Stomach smooth muscle (tissue), 2 donors: Measurements from ENCODE around the gene ARX.

Source experiments
- H3K27ac ChIP-seq: one replicate; pipeline ENCODE4 v1.7.0; 2013; ENCODE audit warnings: mild to moderate bottlenecking, low read length, inconsistent platforms
- H3K27me3 ChIP-seq, 2 donors: one replicate each; pipeline ENCODE4 v1.7.0; 2013; ENCODE audit warnings: low read length in 2 of 2; ENCODE audit not compliant: insufficient read depth in 2 of 2, control insufficient read depth in 1 of 2
- H3K36me3 ChIP-seq, 2 donors: one replicate each; pipeline ENCODE4 v1.7.0; 2013; ENCODE audit warnings: low read length in 2 of 2; ENCODE audit not compliant: control insufficient read depth in 2 of 2, insufficient read depth in 2 of 2
- H3K4me1 ChIP-seq: one replicate; pipeline ENCODE4 v1.7.0; 2013; ENCODE audit warnings: low read length; ENCODE audit not compliant: control insufficient read depth, insufficient read depth
- H3K4me3 ChIP-seq, 2 donors: one replicate each; pipeline ENCODE4 v1.7.0; 2013; ENCODE audit warnings: low read length in 2 of 2
- H3K9ac ChIP-seq, 2 donors: one replicate each; pipeline ENCODE4 v1.7.0; 2013; ENCODE audit warnings: low read length in 2 of 2, mild to moderate bottlenecking in 1 of 2
- H3K9me3 ChIP-seq, 2 donors: one replicate each; pipeline ENCODE4 v1.7.0; 2013; ENCODE audit warnings: low read length in 2 of 2; ENCODE audit not compliant: control insufficient read depth in 2 of 2
- donor health status: healthy.
- donor health status: Pancreatic carcinoma.

The ARX gene

DNA sequence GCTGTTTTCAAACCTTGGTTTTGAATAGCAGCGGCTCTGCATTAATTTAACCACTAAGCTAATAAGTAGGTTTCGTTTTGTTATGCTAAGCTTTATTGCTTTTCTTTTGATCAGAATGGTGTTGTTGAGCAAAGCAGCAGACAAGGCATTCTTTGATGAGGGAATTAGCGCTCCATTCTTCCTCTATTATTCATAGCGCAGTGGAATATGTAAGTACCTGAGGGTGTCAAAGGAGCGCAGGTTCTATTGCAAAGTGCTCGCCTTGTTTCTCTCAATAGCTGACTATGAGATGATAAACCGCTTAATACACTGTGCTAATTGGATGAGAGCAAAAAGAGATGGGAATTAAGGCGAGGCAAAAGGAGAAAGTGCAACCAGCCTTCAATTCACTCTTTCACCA is 16.3 kb downstream of the ARX start:
- no peak overlapping the region for H3K4me3 ChIP-seq

DNA sequence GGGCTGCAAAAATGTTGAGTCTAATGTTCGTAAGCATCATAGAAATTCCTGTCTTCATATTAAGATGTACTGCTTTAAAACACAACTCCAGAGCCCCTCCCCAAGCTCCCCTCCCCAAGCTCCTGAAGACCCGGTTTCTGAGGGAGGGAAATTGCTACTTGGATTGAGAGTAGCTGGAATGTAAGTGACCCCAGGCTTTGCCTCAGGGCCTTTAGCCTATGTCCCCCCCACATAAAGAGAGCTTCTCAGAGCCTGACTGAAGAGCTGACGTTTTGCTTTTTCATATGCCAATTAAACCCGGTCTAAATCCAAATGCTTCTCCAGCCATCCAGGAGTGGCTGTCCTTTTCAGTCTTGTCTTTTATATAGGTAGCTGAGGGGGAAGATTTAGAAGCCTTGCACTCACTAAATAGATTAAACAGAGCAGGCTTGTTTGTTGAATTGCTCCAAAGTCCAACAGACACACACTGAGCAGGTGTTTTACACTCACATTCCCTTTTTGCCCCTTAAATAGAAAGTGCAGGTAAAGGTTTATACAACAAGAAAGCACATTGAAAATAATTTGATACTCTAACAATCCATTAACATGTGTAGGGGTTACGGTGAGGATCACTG is 19.6 kb downstream of the ARX start:
- Histone ChIP-seq H3K4me3 (no peak overlapping the region), H3K9me3 (no peaks in the 10 kb centered on the region), H3K4me1 (no peaks in the 10 kb centered on the region), H3K36me3 (no peaks in the 10 kb centered on the region), H3K27ac (no peak overlapping the region), H3K9ac (no peak overlapping the region), H3K27me3 (peaks cover 0 to 23% of the 10 kb centered on the region in 2 donors)

More for the DNA sequence above, 16.3 kb downstream of the ARX start:
- H3K27ac ChIP-seq: no peak overlapping the region
- H3K9me3 ChIP-seq: no peaks in the 10 kb centered on the region
- no peak overlapping the region for H3K9ac ChIP-seq
- peaks cover 16 to 24% of the 10 kb centered on the region in 2 donors for H3K27me3 ChIP-seq
- H3K4me1 ChIP-seq: peaks cover under 1% of the 10 kb centered on the region
- no peaks in the 10 kb centered on the region for H3K36me3 ChIP-seq

DNA sequence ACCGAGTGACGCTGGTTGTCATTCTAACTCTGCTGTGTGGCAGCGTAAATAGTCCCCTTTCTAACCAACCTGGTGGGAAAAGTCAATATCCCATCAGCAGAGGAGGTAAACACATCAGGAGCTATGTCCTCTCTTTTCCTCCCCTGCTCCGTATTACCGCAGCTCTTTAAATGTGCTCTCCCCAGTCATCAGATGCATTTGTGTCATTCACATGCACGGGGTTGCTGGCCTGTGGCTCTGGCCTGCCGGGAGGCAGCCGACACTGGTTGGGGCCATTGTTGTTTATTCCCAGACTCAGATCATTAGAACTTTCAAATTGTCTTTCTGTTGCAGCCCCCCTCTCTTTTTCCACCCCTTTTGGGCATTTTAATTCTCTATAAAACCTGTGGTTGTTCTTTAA is 21.9 kb downstream of the ARX start:
- H3K4me3 ChIP-seq: no peak overlapping the region
- H3K4me1 ChIP-seq: no peaks in the 10 kb centered on the region
- H3K9ac ChIP-seq: no peak overlapping the region
- no peaks in the 10 kb centered on the region for H3K36me3 ChIP-seq
- H3K9me3 ChIP-seq: no peaks in the 10 kb centered on the region
- no peak overlapping the region for H3K27ac ChIP-seq
- H3K27me3 ChIP-seq: peaks cover 0 to 20% of the 10 kb centered on the region in 2 donors

DNA sequence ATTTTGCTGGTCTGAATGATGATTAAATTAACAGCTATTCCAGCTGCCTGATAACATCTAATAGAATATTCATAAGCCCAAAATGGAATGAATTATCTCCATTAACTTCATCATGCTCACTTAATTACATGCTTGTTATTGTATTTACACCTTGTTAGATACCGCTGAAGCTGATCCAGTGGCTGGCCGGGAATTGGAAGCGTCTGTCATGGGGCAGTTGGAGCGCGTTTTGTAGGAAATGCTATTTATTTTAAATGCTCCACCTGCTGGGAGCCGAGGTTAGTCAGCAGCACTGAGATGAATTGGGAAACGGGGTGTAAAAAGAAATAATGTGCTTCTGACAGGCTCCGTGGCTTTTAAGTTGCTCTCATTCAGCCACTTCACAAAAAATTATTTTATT is 25.2 kb downstream of the ARX start:
- H3K4me1 ChIP-seq: no peaks in the 10 kb centered on the region
- no peaks in the 10 kb centered on the region for H3K36me3 ChIP-seq
- no peak overlapping the region for H3K27ac ChIP-seq
- peaks cover 0 to 3% of the 10 kb centered on the region in 2 donors for H3K9me3 ChIP-seq
- peaks cover 0 to 15% of the 10 kb centered on the region in 2 donors for H3K27me3 ChIP-seq
- no peak overlapping the region for H3K9ac ChIP-seq
- no peak overlapping the region for H3K4me3 ChIP-seq

DNA sequence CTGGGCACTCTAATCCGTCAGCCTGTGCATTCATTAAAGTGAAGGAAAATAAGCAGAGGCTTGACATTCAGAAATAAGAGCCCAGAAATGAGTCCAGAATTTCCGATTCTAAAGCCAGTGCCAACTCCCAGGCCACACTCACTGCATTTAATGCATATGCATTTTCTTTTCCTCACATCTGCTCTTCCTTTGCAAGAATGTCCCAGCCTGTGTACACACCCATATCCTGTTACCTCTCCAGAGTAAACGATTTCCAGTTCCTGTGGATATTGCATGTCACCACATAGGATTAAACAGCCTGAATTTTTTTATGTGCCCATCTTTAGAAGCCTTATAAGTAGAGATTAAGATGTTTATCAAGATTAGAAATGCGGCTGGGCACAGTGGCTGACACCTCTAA is 27.5 kb downstream of the ARX start:
- no peaks in the 10 kb centered on the region for H3K36me3 ChIP-seq
- H3K27me3 ChIP-seq: peaks cover 0 to 7% of the 10 kb centered on the region in 2 donors
- H3K27ac ChIP-seq: no peak overlapping the region
- peaks cover 0 to 3% of the 10 kb centered on the region in 2 donors for H3K9me3 ChIP-seq
- H3K9ac ChIP-seq: no peak overlapping the region
- no peak overlapping the region for H3K4me3 ChIP-seq
- H3K4me1 ChIP-seq: no peaks in the 10 kb centered on the region

DNA sequence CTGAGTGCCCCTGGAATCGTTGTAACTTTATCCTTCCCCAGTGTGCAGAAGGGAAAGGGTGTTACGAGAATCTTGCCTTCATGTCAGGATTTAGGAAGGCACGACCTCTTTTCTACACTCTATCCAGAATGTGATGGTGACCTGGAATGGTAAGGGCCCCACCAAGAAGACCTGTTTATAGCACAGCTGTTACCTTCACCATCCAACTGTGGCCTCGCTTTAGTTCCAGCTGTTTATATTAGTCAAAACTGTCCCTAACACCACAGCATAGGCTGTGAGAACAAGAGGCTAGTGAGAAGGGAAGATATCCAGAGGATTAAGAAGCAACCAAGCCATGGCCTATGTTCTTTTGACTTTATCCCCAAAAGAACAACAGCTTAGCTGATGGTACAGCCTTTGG is 28.0 kb downstream of the ARX start:
- H3K9me3 ChIP-seq: peaks cover 0 to 3% of the 10 kb centered on the region in 2 donors
- no peak overlapping the region for H3K9ac ChIP-seq
- no peak overlapping the region for H3K4me3 ChIP-seq
- no peaks in the 10 kb centered on the region for H3K36me3 ChIP-seq
- no peak overlapping the region for H3K27ac ChIP-seq
- no peaks in the 10 kb centered on the region for H3K4me1 ChIP-seq
- H3K27me3 ChIP-seq: peaks cover 0 to 5% of the 10 kb centered on the region in 2 donors

DNA sequence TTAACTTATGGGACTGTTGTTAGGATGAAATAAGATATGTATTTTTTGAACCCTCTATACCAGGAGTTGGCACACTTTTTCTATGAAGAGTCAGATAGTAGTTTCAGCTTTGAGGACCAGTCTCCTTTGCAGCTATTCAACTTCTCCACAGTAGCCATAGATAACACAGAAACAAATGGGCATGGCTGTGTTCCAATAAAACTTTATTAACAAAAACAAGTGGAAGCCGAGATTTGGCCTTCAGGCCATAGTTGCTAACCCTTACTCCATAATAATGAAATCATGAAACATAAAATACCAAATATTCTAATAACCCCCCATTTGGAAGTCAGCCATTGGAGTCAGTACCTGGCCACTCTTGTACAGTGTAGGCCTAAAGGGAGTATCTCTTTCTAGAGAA is 30.6 kb downstream of the ARX start:
- Histone ChIP-seq H3K9me3 (peaks cover 0 to 3% of the 10 kb centered on the region in 2 donors), H3K4me1 (no peaks in the 10 kb centered on the region), H3K9ac (no peak overlapping the region), H3K36me3 (no peaks in the 10 kb centered on the region), H3K27ac (no peak overlapping the region), H3K27me3 (peaks cover 0 to 2% of the 10 kb centered on the region in 2 donors), H3K4me3 (no peak overlapping the region)

DNA sequence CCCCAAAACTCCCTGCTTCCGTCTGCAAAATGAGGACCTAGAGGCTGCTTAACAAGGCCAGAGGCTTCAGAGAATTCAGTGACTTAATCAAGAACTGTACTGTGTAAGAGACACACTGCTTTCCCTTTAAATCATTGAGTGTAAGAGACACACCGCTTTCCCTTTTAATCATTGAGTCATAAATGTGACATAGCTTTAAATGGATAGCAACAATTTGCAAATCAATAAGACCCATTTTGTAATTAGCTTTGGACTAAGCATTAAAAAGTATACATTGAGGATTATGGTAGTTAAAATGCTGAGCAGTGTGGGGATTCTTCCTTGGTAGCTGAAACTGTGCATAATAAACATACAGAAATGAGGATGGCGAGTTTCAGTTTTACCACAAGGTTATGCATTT is 31.8 kb downstream of the ARX start:
- no peak overlapping the region for H3K9ac ChIP-seq
- no peak overlapping the region for H3K4me3 ChIP-seq
- no peaks in the 10 kb centered on the region for H3K27me3 ChIP-seq
- H3K36me3 ChIP-seq: no peaks in the 10 kb centered on the region
- H3K27ac ChIP-seq: no peak overlapping the region
- no peaks in the 10 kb centered on the region for H3K4me1 ChIP-seq
- H3K9me3 ChIP-seq: peaks cover 0 to 3% of the 10 kb centered on the region in 2 donors

DNA sequence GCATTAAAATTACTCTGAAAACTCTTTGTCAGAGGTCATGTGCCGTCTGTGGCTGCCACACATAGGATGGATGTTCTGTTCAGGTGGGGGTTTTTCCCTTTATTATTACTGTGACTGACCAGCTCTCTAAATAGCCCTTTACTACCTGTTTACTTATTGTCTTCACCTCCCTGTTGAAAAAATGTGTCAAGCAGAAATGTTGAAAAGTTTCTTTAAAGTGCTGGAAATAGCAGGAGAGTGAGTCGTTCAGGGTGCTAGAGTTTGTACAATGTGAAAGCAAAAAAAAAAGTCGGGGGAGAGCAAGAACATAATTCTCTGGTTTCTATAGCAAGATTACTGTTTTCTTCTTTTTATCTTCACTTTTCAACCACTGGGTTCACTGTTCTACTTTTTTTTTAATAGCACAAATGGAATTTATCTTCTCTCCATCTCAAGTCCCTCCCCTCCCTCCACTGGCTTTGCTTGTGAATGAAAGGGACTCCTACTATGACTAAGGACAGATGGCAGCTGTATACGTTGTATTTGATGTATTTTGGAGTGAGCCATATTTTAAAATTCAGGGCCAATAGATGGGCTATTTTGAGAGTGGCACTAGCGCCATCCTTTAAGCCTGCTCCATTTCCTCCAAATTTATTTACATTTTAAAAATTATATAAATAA is 33.3 kb downstream of the ARX start:
- Histone ChIP-seq H3K36me3 (no peaks in the 10 kb centered on the region), H3K4me1 (no peaks in the 10 kb centered on the region), H3K9ac (no peak overlapping the region), H3K9me3 (peaks cover 0 to under 1% of the 10 kb centered on the region in 2 donors), H3K4me3 (no peak overlapping the region), H3K27ac (no peak overlapping the region), H3K27me3 (no peaks in the 10 kb centered on the region)

DNA sequence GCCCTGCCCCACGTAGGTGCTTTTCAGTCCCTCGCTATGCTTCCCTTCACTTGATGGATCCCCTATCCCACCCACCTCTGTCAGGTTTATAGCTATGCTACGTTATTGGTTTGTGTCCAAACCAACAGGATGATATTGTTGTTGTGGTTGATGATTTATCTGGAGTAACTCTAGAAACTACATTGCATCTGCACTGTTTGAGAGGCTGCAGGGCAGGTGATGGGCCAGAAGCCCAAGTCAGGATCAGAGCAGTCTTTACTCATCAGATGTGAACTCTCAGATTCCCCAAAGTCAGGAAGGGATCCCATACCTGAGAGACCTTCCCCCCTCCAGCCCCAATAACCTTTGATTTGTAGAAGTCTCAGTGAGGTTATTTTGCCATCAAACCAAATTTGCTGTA is 34.7 kb downstream of the ARX start:
- no peak overlapping the region for H3K4me3 ChIP-seq
- no peaks in the 10 kb centered on the region for H3K9me3 ChIP-seq
- no peaks in the 10 kb centered on the region for H3K4me1 ChIP-seq
- H3K36me3 ChIP-seq: no peaks in the 10 kb centered on the region
- H3K9ac ChIP-seq: no peak overlapping the region
- H3K27ac ChIP-seq: no peak overlapping the region
- H3K27me3 ChIP-seq: no peaks in the 10 kb centered on the region

DNA sequence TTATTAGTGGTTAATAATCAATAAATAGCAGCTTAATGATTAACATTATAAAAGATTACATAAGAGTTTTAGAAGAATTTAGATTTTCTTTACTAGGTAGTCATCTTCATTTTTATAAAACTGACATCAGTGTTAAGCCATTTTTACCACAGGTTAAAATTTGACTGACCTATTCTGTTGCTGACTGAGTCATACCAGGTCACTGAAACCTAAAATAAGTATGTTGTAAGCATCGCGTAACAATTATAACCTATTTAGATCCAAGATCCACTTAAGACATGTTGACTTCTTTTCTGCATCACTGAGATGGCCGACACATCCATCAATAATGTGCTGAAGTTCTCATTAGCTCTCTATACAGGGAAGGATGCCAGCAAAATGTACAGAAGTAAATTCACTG is 36.7 kb downstream of the ARX start:
- Histone ChIP-seq H3K36me3 (no peaks in the 10 kb centered on the region), H3K27ac (no peak overlapping the region), H3K27me3 (no peaks in the 10 kb centered on the region), H3K9ac (no peak overlapping the region), H3K4me3 (no peak overlapping the region), H3K4me1 (no peaks in the 10 kb centered on the region), H3K9me3 (no peaks in the 10 kb centered on the region)
